Fibroblast of the aortic adventitia (primary cell): ENCODE results near the gene VASN. TPM values are rescaled to one million over a fixed set of nuclear protein-coding genes. Genes with fewer than 3 reads are reported as not detected.

Source experiments
- DNase-seq: peaks from one replicate; pipeline ENCODE4 v3.0.0-alpha.2; 2010; ENCODE audit warnings: low read depth
- H3K4me3 ChIP-seq: 2 replicates; pipeline ENCODE4 v1.5.1; 2011; ENCODE audit warnings: low read depth, mild to moderate bottlenecking, control low read depth, low read length, moderate library complexity
- CTCF ChIP-seq: IDR thresholded peaks from 2 replicates; pipeline ENCODE4 v1.5.1; 2011; ENCODE audit warnings: mild to moderate bottlenecking, low read length, control low read depth, inconsistent platforms; ENCODE audit not compliant: insufficient read depth
- total RNA-seq: library from RNA; depleted of rRNA; stranded (reverse); fragments of >200 nt; gene quantifications from 2 replicates; pipeline ENCODE4 v1.2.3, GENCODE V29; 2012; ENCODE audit warnings: low replicate concordance

Gene VASN
- total RNA-seq, 1 donor = 130 TPM

- DNase-seq = no peak
- H3K4me3 ChIP-seq = no peak overlapping the region
- TF ChIP-seq CTCF = no peak
Observed at GRCh38 chr16:4383591-4384444, 12.2 kb downstream of the VASN start.

- no peak overlapping the region for H3K4me3 ChIP-seq
- DNase-seq = peak; percentile 74
- TF ChIP-seq CTCF = no peak
Observed at GRCh38 chr16:4384509-4384942, 12.9 kb downstream of the VASN start.

GRCh38 chr16:4385066-4385788 lies 13.6 kb downstream of the VASN start:
- H3K4me3 ChIP-seq = no peak overlapping the region
- no peak for TF ChIP-seq CTCF
- DNase-seq = no peak

GRCh38 chr16:4385789-4386450 lies 14.3 kb downstream of the VASN start:
- H3K4me3 ChIP-seq = no peak overlapping the region
- peak; percentile 42 for DNase-seq
- no peak for TF ChIP-seq CTCF

GRCh38 chr16:4386451-4386805 lies 14.8 kb downstream of the VASN start:
- no peak for TF ChIP-seq CTCF
- peak; percentile 61 for DNase-seq
- no peak overlapping the region for H3K4me3 ChIP-seq

- DNase-seq = peak; percentile 69
- no peak for TF ChIP-seq CTCF
- H3K4me3 ChIP-seq = no peak overlapping the region
Observed at GRCh38 chr16:4386951-4387565, 15.4 kb downstream of the VASN start.
